HS-27A (cell line): ENCODE results near the gene SNORC.
"Not testable (repeated sequence)": the region's sequence is repeated elsewhere in the genome, so short reads cannot be mapped to it uniquely, and the experiment has no call there.

ENCODE experiments used
- DNase-seq: peaks from one replicate; pipeline ENCODE4 v3.0.0-alpha.2; 2012; ENCODE audit warnings: low read depth, missing footprints

SNORC gene

GRCh38 chr2:232896720-232897597 lies 26.9 kb downstream of the SNORC start:
- no peak for DNase-seq

- no peak for DNase-seq
These were observed 27.7 kb downstream of the SNORC start for GRCh38 chr2:232897598-232898408.

- no peak for DNase-seq
These were observed 28.8 kb downstream of the SNORC start for GRCh38 chr2:232898592-232899543.

- no peak for DNase-seq
These were observed 31.0 kb downstream of the SNORC start for GRCh38 chr2:232900811-232901735.

- peak; percentile 54 for DNase-seq
These were observed 31.9 kb downstream of the SNORC start for GRCh38 chr2:232901736-232902578.

- no peak for DNase-seq
These were observed 33.9 kb downstream of the SNORC start for GRCh38 chr2:232903989-232904388.

GRCh38 chr2:232906867-232907717 lies 37.0 kb downstream of the SNORC start:
- not testable (repeated sequence) for DNase-seq

- not testable (repeated sequence) for DNase-seq
These were observed 37.6 kb downstream of the SNORC start for GRCh38 chr2:232907718-232908085.

GRCh38 chr2:232908695-232909094 lies 38.6 kb downstream of the SNORC start:
- no peak for DNase-seq

GRCh38 chr2:232910376-232910775 lies 40.3 kb downstream of the SNORC start:
- no peak for DNase-seq

- no peak for DNase-seq
These were observed 41.7 kb downstream of the SNORC start for GRCh38 chr2:232911712-232912277.

GRCh38 chr2:232913903-232914302 lies 43.8 kb downstream of the SNORC start:
- DNase-seq, result no peak

- no peak for DNase-seq
These were observed 49.1 kb downstream of the SNORC start for GRCh38 chr2:232919141-232919540.

GRCh38 chr2:232920055-232920454 lies 50.0 kb downstream of the SNORC start:
- no peak for DNase-seq

- DNase-seq, result no peak
These were observed 50.7 kb downstream of the SNORC start for GRCh38 chr2:232920760-232921159.

- no peak for DNase-seq
These were observed 54.4 kb downstream of the SNORC start for GRCh38 chr2:232924433-232924832.

GRCh38 chr2:232925153-232925820 lies 55.2 kb downstream of the SNORC start:
- no peak for DNase-seq

- no peak for DNase-seq
These were observed 55.7 kb downstream of the SNORC start for GRCh38 chr2:232925821-232926156.
